Stimulated activated CD4-positive, alpha-beta T cell treated with anti-CD3 and anti-CD28 coated beads, Interleukin-2, amount 100 ng/mL, for 24 hours (primary cell): ENCODE measurements around the gene TNS3.

Experiments used
- DNase-seq, 2 donors: peaks; one replicate each; pipeline ENCODE4 v3.0.0-alpha.2; 2020

TNS3 gene

DNA sequence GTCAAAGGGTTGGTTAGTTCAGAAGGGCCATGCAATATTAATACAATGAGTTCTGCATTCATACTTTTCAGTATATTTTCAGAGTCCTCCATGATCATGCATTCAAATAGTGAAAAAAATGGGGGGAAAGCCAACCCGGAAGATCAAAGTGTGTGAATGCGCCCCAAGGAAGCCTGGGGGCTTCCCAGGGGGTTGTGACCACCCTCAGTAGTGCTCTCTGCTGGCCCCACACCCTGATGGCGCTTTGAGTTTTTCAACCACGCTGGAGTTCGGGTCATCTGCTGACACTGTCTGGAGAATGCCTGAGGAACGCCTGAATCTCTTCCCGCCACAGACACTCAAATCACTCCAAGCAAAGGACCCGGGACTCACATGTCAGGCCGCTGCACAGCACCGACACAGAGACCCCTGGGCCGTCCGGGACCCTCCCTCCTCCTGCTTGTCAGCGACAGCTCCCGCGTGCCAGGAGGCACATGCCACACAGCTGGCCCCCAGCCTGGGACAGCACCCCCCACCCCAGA lies 1.0 kb downstream of the TNS3 start:
- no peak for DNase-seq

DNA sequence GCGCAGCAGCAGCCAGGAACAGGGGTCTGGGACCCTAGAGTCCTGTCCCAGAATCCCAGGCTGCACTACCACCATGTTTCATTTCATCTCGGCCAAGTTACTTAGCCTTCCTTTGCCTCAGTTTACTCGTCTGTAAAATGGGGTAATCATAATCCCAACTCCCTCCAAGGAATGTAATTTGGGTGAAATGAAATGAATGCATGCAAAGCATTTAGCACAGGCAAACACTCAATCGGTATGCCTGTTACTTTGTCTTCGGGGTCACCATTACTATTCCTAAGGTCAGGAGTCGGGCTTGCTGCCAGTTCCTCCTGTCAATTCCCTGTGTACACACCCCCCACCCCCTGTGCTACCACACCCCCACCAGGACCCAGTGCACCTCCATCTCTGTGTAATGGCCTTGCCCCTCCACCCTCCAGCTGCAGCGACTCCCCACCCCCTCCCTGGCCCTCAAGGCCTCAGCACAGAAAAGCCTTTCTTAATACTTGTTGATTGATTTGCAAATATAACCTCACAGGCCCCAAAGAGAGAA lies 1.7 kb downstream of the TNS3 start:
- no peak for DNase-seq

DNA sequence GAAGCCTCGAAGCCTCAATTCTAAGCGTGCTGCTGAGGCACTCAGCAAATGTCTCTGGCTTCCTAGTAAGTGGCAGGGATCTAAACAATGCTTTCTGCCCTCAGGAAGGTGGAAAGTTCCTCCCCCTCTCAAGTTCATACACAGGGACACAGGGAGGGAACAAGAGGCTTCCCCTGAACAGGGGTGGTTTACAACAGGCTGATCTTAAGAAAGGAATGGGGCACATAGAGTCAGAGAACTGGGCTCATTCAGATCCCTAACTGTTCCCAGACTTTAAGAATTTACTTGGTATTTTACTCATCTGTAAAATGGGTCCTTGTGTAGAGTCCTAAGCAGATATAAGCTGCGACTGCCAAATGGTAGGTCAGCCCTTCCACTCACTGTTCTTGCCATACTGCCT lies 2.5 kb downstream of the TNS3 start:
- DNase-seq, result no peak

DNA sequence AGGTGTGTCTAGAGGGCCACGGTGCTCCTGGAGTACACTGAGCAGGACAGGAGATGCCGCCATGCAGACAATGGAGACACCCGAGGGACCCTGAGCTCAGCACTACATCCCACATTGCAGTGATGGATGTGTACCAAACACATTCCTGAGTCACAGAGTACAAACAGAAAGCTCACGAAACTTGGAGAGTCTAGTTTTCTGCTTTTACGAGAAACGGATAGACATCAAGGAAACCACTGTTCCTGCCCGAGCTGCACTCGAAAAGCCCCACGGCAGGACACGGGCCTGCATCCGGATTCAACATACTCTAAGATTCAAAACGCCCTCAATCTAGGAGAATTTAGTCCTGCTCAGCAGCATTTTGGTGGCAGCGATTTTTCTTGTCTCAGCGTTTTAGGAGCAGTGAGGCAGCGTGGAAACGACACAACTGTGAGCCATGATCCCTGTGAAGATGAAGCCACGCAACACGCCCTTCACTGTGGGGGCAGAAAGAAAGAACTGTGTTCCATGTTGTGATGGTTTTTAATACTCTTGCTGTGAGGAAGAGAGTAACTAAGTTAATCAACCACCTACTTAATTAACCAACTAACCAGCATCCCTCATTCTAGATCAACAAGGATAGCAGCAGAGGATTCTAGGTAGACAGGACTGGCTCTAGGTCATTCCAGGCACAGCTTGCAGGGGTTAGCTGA lies 3.2 kb downstream of the TNS3 start:
- no peak for DNase-seq

DNA sequence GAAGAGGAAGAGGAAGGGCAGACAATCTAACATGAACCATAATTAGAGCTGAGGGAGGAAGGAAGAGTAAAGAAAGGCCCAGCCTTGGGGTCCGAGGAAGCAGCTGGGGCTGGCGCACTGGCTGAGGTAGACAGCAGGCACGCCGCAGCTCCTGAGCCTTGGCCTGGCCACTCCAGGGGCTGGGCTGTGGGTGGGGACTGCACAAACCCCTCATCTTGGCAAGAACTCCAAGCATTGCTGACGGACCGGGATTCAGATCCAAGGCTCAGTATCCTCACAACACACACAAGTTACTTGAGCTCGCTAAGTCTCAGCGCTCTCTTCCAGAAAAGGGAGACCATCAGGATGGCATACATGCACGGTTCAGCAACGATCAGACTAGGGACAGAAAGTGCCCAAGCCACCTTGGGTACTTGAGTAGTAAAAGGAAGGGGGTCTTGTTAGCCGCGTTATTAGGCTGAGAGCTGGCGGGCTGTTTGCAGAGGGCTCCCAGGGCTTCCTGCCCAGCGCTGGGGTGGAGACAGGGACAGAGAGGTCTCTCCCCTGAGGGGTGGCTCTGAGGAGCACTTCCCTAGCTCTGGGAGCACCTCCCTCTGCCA lies 4.5 kb downstream of the TNS3 start:
- no peak for DNase-seq

DNA sequence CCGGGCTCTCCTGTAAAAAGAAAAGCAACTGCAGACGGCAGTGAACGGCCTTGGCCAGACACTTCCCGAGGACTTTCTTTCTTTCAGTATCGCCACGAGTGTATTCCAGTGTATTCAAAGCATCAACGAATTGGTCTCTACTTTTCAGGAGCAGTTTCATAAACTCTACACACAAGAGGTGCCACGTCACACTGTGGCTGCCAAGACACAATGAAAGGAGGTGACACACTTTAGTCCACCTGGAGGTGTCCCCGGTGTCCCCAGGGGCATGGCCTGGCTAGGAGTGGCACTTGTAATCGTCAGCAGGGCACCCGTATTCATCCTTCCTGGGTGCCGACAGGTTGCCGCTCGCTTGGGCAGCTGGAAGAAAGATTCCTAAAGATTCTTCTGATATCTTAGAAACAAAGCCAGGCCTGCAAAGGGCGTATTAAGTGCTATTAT lies 5.0 kb downstream of the TNS3 start:
- DNase-seq, result no peak

DNA sequence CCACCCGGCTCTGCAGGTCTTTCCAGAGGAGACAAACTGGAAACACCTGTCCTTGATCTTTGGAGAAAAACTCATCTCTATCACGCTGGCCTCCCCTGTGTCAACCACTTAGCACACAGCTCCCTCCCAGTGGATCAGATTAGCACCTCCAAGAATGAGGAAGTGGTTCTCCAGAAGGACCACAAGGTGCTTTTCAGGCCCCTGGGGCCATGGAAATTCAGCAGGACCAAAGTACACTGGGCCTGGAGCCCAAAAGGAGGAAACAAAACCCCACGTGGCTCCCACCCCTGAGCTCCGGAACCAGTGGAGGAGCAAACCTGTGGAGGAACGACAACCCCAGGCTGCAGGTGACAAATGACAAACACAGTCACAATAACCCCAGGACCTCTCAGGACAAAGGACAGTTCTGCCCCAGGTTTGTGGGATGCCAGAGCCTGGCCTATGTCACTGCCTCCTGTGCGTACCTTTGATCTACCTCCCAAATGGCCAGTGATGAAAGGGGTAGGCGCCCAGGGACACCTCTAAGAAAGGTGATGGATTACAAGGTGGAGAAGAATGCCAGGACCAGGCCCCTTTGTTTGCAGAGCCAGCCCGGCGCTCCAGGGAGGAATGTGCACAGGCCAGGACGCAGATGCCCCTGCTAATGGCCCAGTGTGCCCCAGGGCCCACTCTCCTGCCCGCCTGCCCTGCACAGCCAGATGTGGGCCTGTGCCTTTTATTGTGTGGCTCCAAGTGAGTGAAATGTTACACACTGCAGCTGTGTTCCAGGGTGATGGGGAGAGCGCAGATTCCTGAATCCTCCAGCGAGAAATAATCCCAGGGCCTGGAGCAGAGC lies 5.7 kb downstream of the TNS3 start:
- DNase-seq, result no peak

DNA sequence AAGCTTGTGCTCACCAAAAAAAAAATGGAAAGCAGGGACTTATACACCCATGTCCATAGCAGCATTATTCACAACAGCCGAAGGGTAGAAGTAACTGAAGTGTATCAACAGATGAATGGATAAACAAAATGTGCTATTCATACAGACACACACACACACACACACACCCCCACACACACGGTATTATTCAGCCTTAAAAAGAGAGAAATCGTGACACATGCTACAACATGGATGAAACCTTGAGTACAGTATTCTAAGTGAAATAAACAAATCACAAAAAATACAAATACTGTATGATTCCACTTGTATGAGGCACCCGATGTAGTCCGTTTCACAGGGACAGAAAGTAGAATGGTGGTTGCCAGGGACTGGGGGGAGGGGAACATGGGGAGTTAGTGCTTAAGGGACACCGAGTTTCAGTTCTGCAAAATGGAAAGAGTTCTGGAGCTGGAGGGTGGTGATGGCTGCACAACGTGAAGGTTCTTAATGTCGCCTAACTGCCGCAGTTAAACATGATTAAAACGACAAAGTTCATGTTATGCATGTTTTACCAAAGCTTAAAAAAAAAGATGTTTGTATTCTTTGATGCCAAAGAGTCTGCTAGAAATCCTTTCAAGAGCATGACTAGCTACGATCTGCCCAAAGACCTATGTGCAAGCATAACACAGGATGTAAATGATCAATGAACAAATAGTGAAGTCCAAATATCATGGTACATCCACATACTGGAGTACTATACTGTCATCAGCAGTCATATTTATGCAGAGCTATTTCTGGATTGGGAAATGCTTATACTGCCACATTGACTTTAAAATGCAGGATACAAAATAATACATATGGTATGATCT lies 7.2 kb downstream of the TNS3 start:
- DNase-seq, result no peak

DNA sequence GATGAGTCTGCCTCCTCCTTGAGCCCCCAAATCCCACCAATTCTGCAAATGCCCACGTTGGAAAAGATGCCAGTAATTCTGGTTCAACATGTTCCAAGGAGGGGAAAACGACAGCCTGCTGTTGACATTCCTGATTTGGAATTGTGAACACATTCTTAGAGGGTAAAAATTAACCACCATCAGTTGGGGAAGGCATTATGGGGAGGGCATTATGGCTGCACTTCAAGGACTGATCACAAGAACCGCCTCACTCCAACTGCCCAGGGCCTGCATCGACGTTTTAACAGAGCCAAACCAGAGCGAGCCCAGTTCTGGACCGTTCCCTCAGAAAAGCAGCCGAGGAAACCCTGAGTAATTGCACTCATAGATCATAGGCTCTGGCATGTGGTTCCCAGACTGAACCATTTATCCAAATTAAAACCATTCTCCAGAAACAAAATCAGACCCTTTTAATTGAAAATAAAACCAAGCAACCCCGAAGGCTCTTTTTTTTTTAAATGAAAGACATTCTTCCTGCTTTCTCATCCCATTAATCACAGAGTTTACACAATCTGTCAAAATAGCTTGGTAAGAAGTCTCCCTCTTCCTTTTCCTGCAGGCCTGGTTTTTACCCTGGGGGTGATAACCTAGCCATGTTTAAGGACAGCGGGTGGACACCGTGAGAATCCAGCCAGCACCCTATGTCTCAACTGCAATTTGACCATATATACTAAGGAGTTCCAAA lies 8.0 kb downstream of the TNS3 start:
- DNase-seq, result no peak

DNA sequence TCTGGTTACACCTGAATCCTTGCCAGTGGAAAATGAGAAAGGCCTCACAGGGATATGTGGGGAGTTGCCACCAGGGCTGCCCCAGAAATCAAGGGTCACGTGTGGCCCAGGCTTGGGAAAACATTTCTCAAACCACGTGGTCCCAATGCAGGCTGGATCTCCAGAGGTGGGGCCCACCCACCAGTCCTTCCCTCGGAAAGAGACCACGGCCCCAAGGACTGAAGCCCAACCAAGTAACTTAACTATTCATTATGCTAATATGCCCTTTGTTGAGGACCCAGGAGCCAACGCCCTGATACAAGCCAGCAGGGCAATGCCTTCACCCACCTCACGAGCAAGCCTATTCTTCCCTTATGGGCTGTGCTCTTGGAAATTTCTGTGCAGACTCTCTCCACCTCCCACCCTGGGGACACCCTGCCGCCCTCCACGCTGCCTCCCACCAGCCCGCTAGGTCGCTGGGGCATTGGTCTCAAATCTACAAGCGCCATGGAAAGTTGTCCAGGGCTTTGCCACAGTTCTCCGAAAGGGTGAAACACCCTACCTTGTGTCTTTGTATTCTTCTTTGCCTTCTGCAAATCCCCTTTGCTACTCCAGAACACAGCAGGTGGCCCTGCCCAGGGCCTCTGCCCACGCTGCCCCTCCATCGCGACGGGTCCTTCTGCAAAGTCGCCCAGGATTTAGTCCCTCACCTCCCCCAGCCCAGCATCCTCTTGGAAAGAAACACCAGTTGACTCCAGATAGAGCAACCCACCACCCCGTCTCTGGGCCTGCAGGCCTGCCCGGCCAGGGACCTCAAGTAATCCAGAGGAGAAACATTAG lies 8.8 kb downstream of the TNS3 start:
- no peak for DNase-seq

DNA sequence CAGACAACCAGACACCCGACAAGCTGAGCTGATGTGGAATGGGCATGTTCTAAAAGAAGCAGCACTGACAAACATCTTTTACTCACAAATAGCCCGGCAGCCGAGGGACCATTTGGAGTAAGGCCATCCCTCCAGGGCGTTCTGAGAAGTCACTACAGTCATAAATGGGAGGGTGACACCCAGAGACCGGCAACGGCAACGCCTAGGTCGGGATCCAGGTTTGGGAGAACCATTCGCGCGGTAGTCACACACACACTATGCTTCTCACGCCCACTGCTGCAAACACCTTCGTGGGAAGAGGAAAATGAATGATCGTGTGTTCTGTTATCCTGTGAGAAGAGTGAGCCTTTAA lies 9.8 kb downstream of the TNS3 start:
- no peak for DNase-seq

DNA sequence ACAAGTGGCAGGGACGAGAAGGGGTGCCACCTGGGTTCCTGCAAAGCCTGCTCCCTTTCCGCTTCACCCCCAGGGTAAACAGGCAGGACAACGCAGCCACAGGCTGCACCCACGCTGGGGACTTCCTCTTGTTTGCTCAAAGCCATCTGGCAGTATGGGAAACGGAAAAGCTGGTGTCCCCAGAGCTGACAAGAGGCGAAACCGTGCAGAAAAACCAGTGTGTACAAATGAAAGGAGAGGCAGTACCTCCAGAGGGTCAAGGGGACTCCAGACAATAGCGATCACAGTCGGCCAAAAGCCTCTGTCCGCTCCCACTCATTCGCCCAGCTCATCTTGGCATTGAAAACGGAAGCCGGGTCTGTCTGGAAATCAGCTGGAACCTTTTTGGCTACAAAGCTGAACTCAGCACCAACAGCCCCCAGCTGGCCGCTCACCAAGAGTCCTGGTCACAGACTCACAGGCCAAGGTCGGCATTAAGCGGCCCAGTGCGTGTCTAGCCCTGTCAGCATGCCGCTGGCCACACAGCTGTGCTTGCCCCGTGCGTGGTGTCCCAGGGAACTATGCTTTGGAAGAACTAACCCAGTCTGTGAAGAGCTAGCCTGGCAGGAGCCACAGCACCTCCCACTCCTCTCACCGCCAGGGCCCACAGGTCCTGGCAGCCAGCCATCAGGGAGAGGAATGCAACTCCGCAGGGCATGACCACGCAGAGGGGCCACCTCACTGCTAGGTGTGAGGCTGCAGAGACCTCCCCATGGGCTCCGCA lies 10.4 kb downstream of the TNS3 start:
- DNase-seq, result no peak

DNA sequence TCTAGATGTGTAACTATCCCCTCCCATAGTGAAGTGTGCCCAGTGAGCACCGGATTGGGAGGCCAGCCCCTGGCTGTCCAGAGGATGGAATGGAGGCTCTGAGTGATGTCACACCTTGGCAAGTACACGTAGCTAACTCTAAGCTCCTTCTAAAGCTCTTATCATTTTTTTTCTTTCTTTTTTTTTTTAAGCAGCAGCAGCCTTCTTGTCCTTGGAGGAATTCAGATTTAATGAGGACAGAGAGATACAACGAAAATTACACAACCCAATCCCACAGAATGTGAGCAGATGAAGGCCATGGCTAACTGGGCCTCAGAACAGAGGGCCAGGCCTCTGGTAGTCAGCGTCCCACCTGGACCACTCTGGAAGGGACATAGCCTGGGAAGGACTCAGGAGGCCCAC lies 11.3 kb downstream of the TNS3 start:
- no peak for DNase-seq

DNA sequence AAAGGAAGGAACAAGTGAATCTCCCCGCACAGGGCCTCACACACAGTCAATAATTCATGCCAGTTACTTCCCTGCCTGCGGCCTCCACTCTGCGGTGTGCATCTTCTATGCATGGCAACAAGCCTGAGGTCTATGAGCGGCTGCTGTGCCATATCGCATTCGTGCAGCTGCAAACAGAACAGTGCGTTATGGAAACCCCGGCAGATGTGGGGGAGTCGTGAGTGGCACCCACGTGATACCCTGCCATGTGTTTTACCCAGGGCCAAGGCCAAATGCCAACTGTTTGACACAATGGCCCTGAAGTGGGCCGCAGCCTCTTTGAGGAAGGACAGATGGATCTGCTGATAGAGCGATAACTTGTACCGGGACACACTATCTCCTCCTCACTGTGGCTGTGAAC lies 13.4 kb downstream of the TNS3 start:
- DNase-seq, result no peak

DNA sequence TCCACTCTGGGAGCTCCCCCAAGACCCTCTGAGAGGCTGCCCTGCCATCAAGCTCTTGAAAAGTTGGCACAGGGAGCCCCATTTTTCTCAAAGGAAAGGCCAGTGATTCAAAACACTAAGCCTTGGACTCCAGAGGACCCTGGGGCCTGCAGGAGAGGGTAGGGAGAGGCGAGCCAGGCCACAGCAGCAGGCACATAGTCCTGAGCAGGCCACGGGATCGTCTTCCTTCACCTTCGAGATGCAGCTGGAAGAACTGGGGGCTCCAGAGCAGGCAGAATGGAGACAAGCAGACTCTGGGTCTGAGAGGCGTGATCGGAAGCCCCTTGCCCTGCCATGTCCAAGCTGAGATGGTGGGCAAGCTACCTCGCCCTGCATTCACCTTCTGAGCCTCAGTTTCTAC lies 13.9 kb downstream of the TNS3 start:
- no peak for DNase-seq

DNA sequence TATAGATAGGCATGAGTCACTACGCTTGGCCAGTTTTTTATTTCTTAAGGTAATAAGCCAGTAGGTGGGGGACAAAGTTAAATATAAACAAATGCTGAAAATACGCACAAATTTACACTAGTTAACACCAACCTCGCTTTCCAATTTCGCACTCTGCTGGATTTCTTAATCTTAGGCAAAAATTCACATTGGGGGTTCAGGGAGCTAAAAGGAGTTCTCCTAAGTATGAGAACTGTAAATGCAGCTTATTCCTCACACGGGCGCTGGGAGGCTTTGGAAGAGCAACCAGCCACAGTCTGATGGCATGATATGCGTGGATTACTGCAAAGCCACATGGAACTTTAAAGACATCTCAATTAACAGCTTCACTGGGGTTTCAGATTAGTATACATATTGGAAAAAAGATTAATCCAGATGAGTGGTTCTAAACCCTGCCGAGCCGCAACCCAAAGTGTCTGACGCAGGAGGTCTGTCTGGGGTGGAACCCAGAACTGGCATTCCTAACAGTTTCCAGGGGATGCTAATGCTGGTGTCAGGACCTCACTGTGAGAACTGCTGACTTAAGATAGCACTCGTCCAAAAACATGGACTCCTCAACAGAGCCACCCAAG lies 16.2 kb downstream of the TNS3 start:
- no peak for DNase-seq

DNA sequence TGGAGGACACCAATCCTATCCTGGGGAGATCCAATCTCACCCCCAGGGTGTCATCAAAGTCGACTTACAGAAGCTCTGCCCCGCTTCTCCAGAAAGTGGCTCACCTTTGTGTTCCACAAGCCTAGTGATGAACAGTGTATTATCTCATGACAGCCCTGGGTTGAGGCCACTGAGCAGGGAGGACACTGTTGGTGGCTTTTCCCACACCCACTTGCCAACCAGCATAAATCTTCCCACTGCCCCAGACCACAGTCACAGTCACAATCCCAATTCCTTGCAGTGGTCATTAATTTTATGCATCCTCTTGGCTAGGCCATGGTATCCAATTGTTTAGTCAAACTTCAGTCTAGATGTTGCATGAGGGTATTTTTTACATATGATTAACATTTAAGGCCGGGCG lies 18.4 kb downstream of the TNS3 start:
- DNase-seq, result no peak

DNA sequence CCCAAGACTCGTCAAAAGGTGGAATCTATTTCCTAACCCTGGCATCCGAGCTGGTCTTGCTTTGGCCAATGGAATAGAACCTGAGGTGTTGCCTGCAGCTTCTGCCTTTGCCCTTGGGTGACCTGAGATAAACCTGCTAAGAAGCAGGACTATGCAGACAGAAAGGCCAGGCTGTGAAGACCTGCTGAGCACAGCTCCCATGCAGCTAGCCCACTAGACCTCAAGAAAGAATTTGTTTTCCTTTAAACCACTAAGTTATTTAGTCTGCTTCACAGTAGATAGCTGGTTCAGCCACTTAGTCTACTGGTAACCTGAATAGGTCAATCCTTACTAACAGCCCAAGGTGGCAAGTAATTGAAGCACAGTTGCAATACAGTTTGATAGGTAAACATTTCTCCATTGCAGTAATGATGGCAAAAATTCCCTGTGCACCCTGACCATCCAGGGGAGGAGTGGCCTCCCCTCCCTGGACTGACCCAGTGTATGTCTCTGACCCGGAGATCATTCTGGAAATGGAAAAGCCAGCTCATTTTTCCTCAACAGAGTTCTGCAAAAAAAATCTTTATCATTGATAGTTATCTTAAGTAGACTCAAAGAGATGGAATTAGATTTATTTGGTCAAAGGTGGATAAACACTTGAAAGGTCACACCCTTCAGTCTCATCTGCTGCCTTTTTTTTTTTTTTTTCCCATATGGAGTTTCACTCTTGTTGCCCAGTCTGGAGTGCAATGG lies 20.0 kb downstream of the TNS3 start:
- DNase-seq, result no peak
